NB4 (cell line): Measurements from ENCODE around the gene KDR.

Source experiments
- POLR2A ChIP-seq: IDR thresholded peaks from 2 replicates; pipeline ENCODE4 v1.6.1; 2011; ENCODE audit warnings: mild to moderate bottlenecking; ENCODE audit not compliant: insufficient read length; ENCODE audit errors: extremely low read depth
- TF ChIP-seq, protein P1 (sequence below): IDR thresholded peaks from one replicate; pipeline ENCODE4 v1.5.1; 2012; ENCODE audit warnings: low read depth, low read length

DNA sequence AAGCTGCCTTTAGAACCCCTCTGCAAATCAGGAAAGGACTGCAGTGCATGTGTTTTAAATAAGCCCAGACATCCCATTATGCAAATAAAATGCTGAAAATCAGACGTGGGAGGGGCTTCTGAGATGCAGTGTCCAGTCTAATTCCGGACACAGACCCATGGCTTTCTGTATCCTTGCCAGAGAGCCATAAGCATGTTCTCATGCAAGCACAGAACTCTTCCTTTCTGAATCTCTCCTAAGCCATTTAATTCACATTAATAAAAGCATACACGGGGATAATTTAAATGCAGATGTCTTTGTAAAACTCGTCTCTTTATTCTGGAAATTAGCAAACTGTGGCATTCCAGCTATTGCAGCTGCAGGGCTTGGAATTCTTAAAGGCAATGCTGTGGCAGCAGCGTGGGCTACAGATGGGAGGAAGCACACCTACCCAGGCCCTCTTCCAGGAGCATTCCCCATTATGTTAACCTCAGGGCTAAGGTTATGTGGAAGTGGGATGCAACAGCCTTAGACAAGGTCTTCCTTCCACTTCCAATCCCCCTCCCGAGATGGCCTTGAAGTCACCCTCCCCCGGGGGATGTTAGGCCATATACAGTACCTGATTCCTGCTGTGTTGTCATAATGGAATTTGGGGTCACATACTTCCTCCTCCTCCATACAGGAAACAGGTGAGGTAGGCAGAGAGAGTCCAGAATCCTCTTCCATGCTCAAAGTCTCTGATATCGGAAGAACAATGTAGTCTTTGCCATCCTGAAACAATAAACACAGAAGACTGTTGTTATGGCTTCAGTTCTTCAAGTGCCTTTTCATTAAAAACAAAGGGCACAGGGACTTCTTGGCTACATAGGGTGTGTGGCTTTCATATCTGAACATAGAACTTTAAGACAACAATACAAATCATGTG, 38.1 kb downstream of the KDR start:
- TF ChIP-seq, protein P1, sequence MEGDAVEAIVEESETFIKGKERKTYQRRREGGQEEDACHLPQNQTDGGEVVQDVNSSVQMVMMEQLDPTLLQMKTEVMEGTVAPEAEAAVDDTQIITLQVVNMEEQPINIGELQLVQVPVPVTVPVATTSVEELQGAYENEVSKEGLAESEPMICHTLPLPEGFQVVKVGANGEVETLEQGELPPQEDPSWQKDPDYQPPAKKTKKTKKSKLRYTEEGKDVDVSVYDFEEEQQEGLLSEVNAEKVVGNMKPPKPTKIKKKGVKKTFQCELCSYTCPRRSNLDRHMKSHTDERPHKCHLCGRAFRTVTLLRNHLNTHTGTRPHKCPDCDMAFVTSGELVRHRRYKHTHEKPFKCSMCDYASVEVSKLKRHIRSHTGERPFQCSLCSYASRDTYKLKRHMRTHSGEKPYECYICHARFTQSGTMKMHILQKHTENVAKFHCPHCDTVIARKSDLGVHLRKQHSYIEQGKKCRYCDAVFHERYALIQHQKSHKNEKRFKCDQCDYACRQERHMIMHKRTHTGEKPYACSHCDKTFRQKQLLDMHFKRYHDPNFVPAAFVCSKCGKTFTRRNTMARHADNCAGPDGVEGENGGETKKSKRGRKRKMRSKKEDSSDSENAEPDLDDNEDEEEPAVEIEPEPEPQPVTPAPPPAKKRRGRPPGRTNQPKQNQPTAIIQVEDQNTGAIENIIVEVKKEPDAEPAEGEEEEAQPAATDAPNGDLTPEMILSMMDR = no peak
- no peak for TF ChIP-seq POLR2A
